Sciatic nerve (tissue), 2 donors: ENCODE data around the gene DNAL4. TPM values are rescaled to one million over a fixed set of nuclear protein-coding genes. Genes with fewer than 3 reads are reported as not detected.

Experiments used
- ATAC-seq: fragments of 200-7000 bp; cut with Tn5 transposase; one replicate; pipeline ENCODE4 v1.9.1; 2020; ENCODE audit warnings: mild to moderate bottlenecking, moderate library complexity
- DNase-seq: peaks from one replicate; pipeline ENCODE4 v3.0.0-alpha.2; 2020; ENCODE audit warnings: low spot score
- intact Hi-C: fragments of 100-400 bp; cut with DNase I; formaldehyde crosslinking; loops from one replicate; pipeline ENCODE4 v1.14.2; 2022
- total RNA-seq: library from RNA; stranded (reverse); fragmentation: NEBNext Ultra II Directional; extraction: Animal tissue kit (Norgen Biotek cat#: 25700); gene quantifications from one replicate; pipeline ENCODE4 v1.2.1, GENCODE V29; 2021
- donor health status: DM: no; HTN: no; CAD: no.
- donor health status: DM: no; HTN: no; CAD: no.

The DNAL4 gene
- total RNA-seq = 11.1 TPM

- intact Hi-C loops = no loop called here
- ATAC-seq = peak; percentile 98
- DNase-seq = peak; percentile 96
Observed at GRCh38 chr22:38793721-38794466, at the start of gene DNAL4. Gene DNAL4 (minus strand): TSS chr22:38794143. CDS start chr22:38782731, 11,412 bp downstream.

- no peak for DNase-seq
- ATAC-seq = peak; percentile 60
- intact Hi-C loops = no loop called here
Observed at GRCh38 chr22:38843201-38843656, 49.3 kb upstream of the DNAL4 start.

GRCh38 chr22:38842512-38843200 is 48.7 kb upstream of the DNAL4 start:
- no peak for ATAC-seq
- intact Hi-C loops = no loop called here
- DNase-seq = no peak

- intact Hi-C loops = no loop called here
- ATAC-seq (no peak), DNase-seq (no peak)
Observed at GRCh38 chr22:38841635-38842034, 47.7 kb upstream of the DNAL4 start.

- no peak for ATAC-seq
- intact Hi-C loops = no loop called here
- no peak for DNase-seq
Observed at GRCh38 chr22:38841211-38841610, 47.3 kb upstream of the DNAL4 start.

GRCh38 chr22:38840129-38840528 is 46.2 kb upstream of the DNAL4 start:
- ATAC-seq = no peak
- DNase-seq = no peak
- intact Hi-C loops = no loop called here

- intact Hi-C loops = no loop called here
- no peak for ATAC-seq
- DNase-seq = no peak
Observed at GRCh38 chr22:38839686-38840085, 45.7 kb upstream of the DNAL4 start.

- ATAC-seq = no peak
- no peak for DNase-seq
- intact Hi-C loops = no loop called here
Observed at GRCh38 chr22:38837414-38837928, 43.5 kb upstream of the DNAL4 start.

- intact Hi-C loops = no loop called here
- DNase-seq = no peak
- no peak for ATAC-seq
Observed at GRCh38 chr22:38835888-38836301, 42.0 kb upstream of the DNAL4 start.

- intact Hi-C loops = no loop called here
- no peak for ATAC-seq
- DNase-seq = no peak
Observed at GRCh38 chr22:38834991-38835390, 41.0 kb upstream of the DNAL4 start.

GRCh38 chr22:38834215-38834953 is 40.4 kb upstream of the DNAL4 start:
- no peak for DNase-seq
- intact Hi-C loops = no loop called here
- ATAC-seq = no peak

- DNase-seq = no peak
- intact Hi-C loops = no loop called here
- ATAC-seq = no peak
Observed at GRCh38 chr22:38833061-38833460, 39.1 kb upstream of the DNAL4 start.

- DNase-seq (no peak), ATAC-seq (no peak)
- intact Hi-C loops = no loop called here
Observed at GRCh38 chr22:38832005-38832978, 38.3 kb upstream of the DNAL4 start.

GRCh38 chr22:38831166-38831945 is 37.4 kb upstream of the DNAL4 start:
- ATAC-seq = no peak
- intact Hi-C loops = no loop called here
- no peak for DNase-seq

- DNase-seq = no peak
- no peak for ATAC-seq
- intact Hi-C loops = no loop called here
Observed at GRCh38 chr22:38830845-38831108, 36.8 kb upstream of the DNAL4 start.

- ATAC-seq (no peak), DNase-seq (no peak)
- intact Hi-C loops = no loop called here
Observed at GRCh38 chr22:38830026-38830844, 36.3 kb upstream of the DNAL4 start.

- intact Hi-C loops = no loop called here
- ATAC-seq (no peak), DNase-seq (no peak)
Observed at GRCh38 chr22:38829485-38829884, 35.5 kb upstream of the DNAL4 start.
